B cell (primary cell): Measurements from ENCODE around the gene SRRM1.

Source experiments
- CTCF ChIP-seq: fragments of 200-600 bp; IDR thresholded peaks from one replicate; pipeline ENCODE4 v1.8.0; 2022; ENCODE audit warnings: antibody characterized with exemption, mild to moderate bottlenecking
- EZH2 ChIP-seq: IDR thresholded peaks from 2 replicates; pipeline ENCODE4 v1.6.1; 2012; ENCODE audit warnings: borderline replicate concordance, low read depth, mild to moderate bottlenecking, moderate library complexity, low read length; ENCODE audit not compliant: insufficient read depth, poor library complexity, severe bottlenecking

GRCh38 chr1:24699628-24700027, 56.5 kb downstream of the SRRM1 start:
- TF ChIP-seq CTCF (no peak), EZH2 (no peak)
